Testis (tissue), 2 donors: ENCODE measurements around the gene UBE2U.

Experiments used
- POLR2A ChIP-seq: fragments of 450-650 bp; IDR thresholded peaks from one replicate; pipeline ENCODE4 v1.6.1; 2017; ENCODE audit warnings: antibody characterized with exemption, mild to moderate bottlenecking, moderate library complexity
- TF ChIP-seq, protein P1 (sequence below), 3 experiments: fragments of 450-650 bp in 2 of 3; fragments of 200-600 bp in 1 of 3; sonication (generic) in 1 of 3; IDR thresholded peaks; one replicate each; pipeline ENCODE4 v1.5.1; 2016 to 2019; ENCODE audit warnings: antibody characterized with exemption in 3 of 3, mild to moderate bottlenecking in 2 of 3, moderate library complexity in 1 of 3

DNA sequence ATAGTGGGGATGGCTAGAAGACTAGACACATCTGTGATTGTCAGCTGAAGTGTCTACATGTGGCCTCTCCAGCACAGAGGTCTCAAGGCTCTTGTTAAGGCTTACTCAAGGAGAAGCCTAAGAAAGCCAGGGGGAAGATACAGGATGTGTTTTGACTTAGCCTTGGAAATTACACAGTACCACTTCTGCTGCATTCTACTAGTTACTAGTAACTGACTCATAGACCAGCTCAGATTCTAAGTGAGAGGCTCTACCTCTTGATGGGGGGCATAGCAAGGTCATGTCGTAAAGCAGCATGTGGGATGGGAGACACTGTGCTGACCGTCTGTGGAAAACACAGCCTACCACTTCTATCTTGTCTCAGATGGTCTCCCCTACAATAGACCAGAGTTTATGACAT is 99.5 kb downstream of the UBE2U start:
- TF ChIP-seq, protein P1, sequence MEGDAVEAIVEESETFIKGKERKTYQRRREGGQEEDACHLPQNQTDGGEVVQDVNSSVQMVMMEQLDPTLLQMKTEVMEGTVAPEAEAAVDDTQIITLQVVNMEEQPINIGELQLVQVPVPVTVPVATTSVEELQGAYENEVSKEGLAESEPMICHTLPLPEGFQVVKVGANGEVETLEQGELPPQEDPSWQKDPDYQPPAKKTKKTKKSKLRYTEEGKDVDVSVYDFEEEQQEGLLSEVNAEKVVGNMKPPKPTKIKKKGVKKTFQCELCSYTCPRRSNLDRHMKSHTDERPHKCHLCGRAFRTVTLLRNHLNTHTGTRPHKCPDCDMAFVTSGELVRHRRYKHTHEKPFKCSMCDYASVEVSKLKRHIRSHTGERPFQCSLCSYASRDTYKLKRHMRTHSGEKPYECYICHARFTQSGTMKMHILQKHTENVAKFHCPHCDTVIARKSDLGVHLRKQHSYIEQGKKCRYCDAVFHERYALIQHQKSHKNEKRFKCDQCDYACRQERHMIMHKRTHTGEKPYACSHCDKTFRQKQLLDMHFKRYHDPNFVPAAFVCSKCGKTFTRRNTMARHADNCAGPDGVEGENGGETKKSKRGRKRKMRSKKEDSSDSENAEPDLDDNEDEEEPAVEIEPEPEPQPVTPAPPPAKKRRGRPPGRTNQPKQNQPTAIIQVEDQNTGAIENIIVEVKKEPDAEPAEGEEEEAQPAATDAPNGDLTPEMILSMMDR (IDR thresholded peaks at IDR 0.05) = no peak
- no peak for TF ChIP-seq POLR2A
